HEK293 (cell line): ENCODE results near the gene IFT172.

Experiments used
- CTCF ChIA-PET: fragments of 350-600 bp; formaldehyde crosslinking; extraction: SDS; loops from one replicate; lab custom pipeline; 2021; ENCODE audit warnings: antibody characterized with exemption; lab: Yijun Ruan, JAX
- POLR2A ChIA-PET: fragments of 300-600 bp; formaldehyde crosslinking; extraction: SDS; loops from one replicate; lab custom pipeline; 2020; ENCODE audit warnings: antibody characterized with exemption, inconsistent platforms; lab: Yijun Ruan, JAX
- H3K27ac ChIP-seq: fragments of 200-500 bp; sonication (Bioruptor generic); 2 replicates; pipeline ENCODE4 v1.5.1; 2014; ENCODE audit warnings: low read depth, low read length, control low read depth, inconsistent platforms; ENCODE audit errors: extremely low read depth
- H3K36me3 ChIP-seq, 2 experiments: fragments of 200-500 bp in 1 of 2; sonication (Bioruptor generic) in 1 of 2; 1 replicate in 1 of 2; 2 replicates in 1 of 2; pipeline ENCODE4 v1.5.1; 2014 to 2017; ENCODE audit warnings: inconsistent platforms in 2 of 2, low read length in 2 of 2; ENCODE audit not compliant: control insufficient read depth in 2 of 2, insufficient read depth in 1 of 2
- H3K4me1 ChIP-seq: fragments of 200-500 bp; sonication (Bioruptor generic); 2 replicates; pipeline ENCODE4 v1.5.1; 2014; ENCODE audit warnings: mild to moderate bottlenecking, low read length, inconsistent platforms; ENCODE audit not compliant: control insufficient read depth, insufficient read depth
- H3K4me3 ChIP-seq: 2 replicates; pipeline ENCODE4 v1.5.1; 2011; ENCODE audit warnings: low read depth, mild to moderate bottlenecking, control low read depth, low read length, moderate library complexity
- H3K9me3 ChIP-seq: fragments of 200-500 bp; sonication (Bioruptor generic); 2 replicates; pipeline ENCODE4 v1.5.1; 2014; ENCODE audit warnings: low read depth, low read length, inconsistent platforms; ENCODE audit not compliant: control insufficient read depth, insufficient read depth
- AEBP2 ChIP-seq: fragments of 450-650 bp; formaldehyde crosslinking; IDR thresholded peaks from 2 replicates; pipeline ENCODE4 v1.5.1; 2016; ENCODE audit warnings: missing biosample characterization, missing genetic modification characterization, borderline replicate concordance
- GLI2 ChIP-seq: fragments of 450-650 bp; formaldehyde crosslinking; IDR thresholded peaks from 2 replicates; pipeline ENCODE4; 2017; ENCODE audit warnings: missing biosample characterization, missing genetic modification characterization, low read depth, borderline replicate concordance
- IKZF3 ChIP-seq: fragments of 450-650 bp; IDR thresholded peaks from 2 replicates; pipeline ENCODE4 v1.5.0; 2018; ENCODE audit warnings: missing biosample characterization, mild to moderate bottlenecking, missing genetic modification characterization, moderate library complexity
- KLF16 ChIP-seq: fragments of 450-650 bp; formaldehyde crosslinking; IDR thresholded peaks from 2 replicates; pipeline ENCODE4 v1.5.1; 2017; ENCODE audit warnings: missing biosample characterization, missing genetic modification characterization
- MEIS1 ChIP-seq: sonication (generic); formaldehyde crosslinking; IDR thresholded peaks from 2 replicates; pipeline ENCODE4 v1.8.1; 2022; ENCODE audit warnings: missing genetic modification reagents, mild to moderate bottlenecking, borderline replicate concordance
- REPIN1 ChIP-seq: fragments of 450-650 bp; formaldehyde crosslinking; IDR thresholded peaks from 2 replicates; pipeline ENCODE4 v1.5.1; 2017; ENCODE audit warnings: missing biosample characterization, missing genetic modification characterization, low read depth
- SCRT1 ChIP-seq: fragments of 450-650 bp; formaldehyde crosslinking; IDR thresholded peaks from 2 replicates; pipeline ENCODE4 v1.5.1; 2016; ENCODE audit warnings: missing biosample characterization, missing genetic modification characterization, borderline replicate concordance
- SETDB1 ChIP-seq: IDR thresholded peaks from one replicate; pipeline ENCODE4 v1.6.1; 2017; ENCODE audit warnings: mild to moderate bottlenecking, low read length, moderate library complexity, mixed read lengths; ENCODE audit not compliant: insufficient read length
- SP7 ChIP-seq: fragments of 450-650 bp; formaldehyde crosslinking; IDR thresholded peaks from 2 replicates; pipeline ENCODE4 v1.5.1; 2016; ENCODE audit warnings: missing biosample characterization, missing genetic modification characterization
- YY1 ChIP-seq: fragments of 450-650 bp; formaldehyde crosslinking; IDR thresholded peaks from 2 replicates; pipeline ENCODE4 v1.5.1; 2018; ENCODE audit warnings: missing biosample characterization, missing genetic modification characterization
- ZBTB1 ChIP-seq: fragments of 450-650 bp; formaldehyde crosslinking; IDR thresholded peaks from 2 replicates; pipeline ENCODE4 v1.5.1; 2016; ENCODE audit warnings: missing biosample characterization, missing genetic modification characterization
- ZBTB21 ChIP-seq: fragments of 450-650 bp; formaldehyde crosslinking; IDR thresholded peaks from 2 replicates; pipeline ENCODE4 v1.5.1; 2017; ENCODE audit warnings: missing biosample characterization, missing genetic modification characterization
- ZFP3 ChIP-seq: fragments of 450-650 bp; formaldehyde crosslinking; IDR thresholded peaks from 2 replicates; pipeline ENCODE4 v1.5.1; 2016; ENCODE audit warnings: low read depth, missing biosample characterization, missing genetic modification characterization
- ZFP69B ChIP-seq: fragments of 450-650 bp; formaldehyde crosslinking; IDR thresholded peaks from 2 replicates; pipeline ENCODE4 v1.5.1; 2016; ENCODE audit warnings: missing biosample characterization, missing genetic modification characterization
- ZNF174 ChIP-seq: fragments of 450-650 bp; formaldehyde crosslinking; IDR thresholded peaks from 2 replicates; pipeline ENCODE4 v1.5.0; 2017; ENCODE audit warnings: missing biosample characterization, mild to moderate bottlenecking, missing genetic modification characterization
- ZNF26 ChIP-seq: fragments of 450-650 bp; formaldehyde crosslinking; IDR thresholded peaks from 2 replicates; pipeline ENCODE4 v1.5.1; 2016; ENCODE audit warnings: missing biosample characterization, missing genetic modification characterization
- ZNF335 ChIP-seq: fragments of 450-650 bp; formaldehyde crosslinking; conservative IDR thresholded peaks from 2 replicates; pipeline ENCODE4 v1.5.1; 2016; ENCODE audit warnings: missing biosample characterization, missing genetic modification characterization
- ZNF354C ChIP-seq: fragments of 450-650 bp; formaldehyde crosslinking; IDR thresholded peaks from 2 replicates; pipeline ENCODE4 v1.5.1; 2016; ENCODE audit warnings: missing biosample characterization, missing genetic modification characterization, low read depth, borderline replicate concordance
- ZNF501 ChIP-seq: fragments of 450-650 bp; formaldehyde crosslinking; IDR thresholded peaks from 2 replicates; pipeline ENCODE4 v1.5.1; 2016; ENCODE audit warnings: missing biosample characterization, missing genetic modification characterization
- ZNF514 ChIP-seq: fragments of 450-650 bp; formaldehyde crosslinking; IDR thresholded peaks from 2 replicates; pipeline ENCODE4 v1.5.1; 2016; ENCODE audit warnings: missing biosample characterization, missing genetic modification characterization
- ZNF600 ChIP-seq: fragments of 450-650 bp; formaldehyde crosslinking; IDR thresholded peaks from 2 replicates; pipeline ENCODE4 v1.5.1; 2016; ENCODE audit warnings: missing biosample characterization, missing genetic modification characterization
- ZNF792 ChIP-seq: fragments of 450-650 bp; formaldehyde crosslinking; IDR thresholded peaks from 2 replicates; pipeline ENCODE4 v1.5.1; 2016; ENCODE audit warnings: missing biosample characterization, missing genetic modification characterization
- ZNF830 ChIP-seq: fragments of 450-650 bp; IDR thresholded peaks from 2 replicates; pipeline ENCODE4 v1.5.0; 2018; ENCODE audit warnings: missing biosample characterization, missing genetic modification characterization, low read depth, mild to moderate bottlenecking, moderate library complexity
- ZNF837 ChIP-seq: fragments of 450-650 bp; formaldehyde crosslinking; IDR thresholded peaks from 2 replicates; pipeline ENCODE4 v1.5.1; 2016; ENCODE audit warnings: missing biosample characterization, missing genetic modification characterization

The IFT172 gene

GRCh38 chr2:27464443-27464842 is 25.1 kb downstream of the IFT172 start:
- TF ChIP-seq KLF16 (tag by site-specific recombination) (no peak), ZBTB21 (tag by site-specific recombination) (no peak)
- CTCF ChIA-PET: no interaction called here
- Histone ChIP-seq H3K9me3 (no peaks in the 10 kb centered on the region), H3K36me3 (peaks cover 0 to 35% of the 10 kb centered on the region in 2 experiments; a peak in 2 of 3 replicates), H3K4me3 (no peak overlapping the region), H3K4me1 (no peaks in the 10 kb centered on the region), H3K27ac (no peak overlapping the region)
- POLR2A ChIA-PET: no interaction called here

GRCh38 chr2:27461118-27461517 is 28.4 kb downstream of the IFT172 start:
- no peak for TF ChIP-seq ZBTB1
- TF ChIP-seq SP7 (tag by site-specific recombination): no peak
- no peak for TF ChIP-seq ZNF830
- no peak for TF ChIP-seq ZFP69B (tag by site-specific recombination)
- TF ChIP-seq ZNF335: no peak
- TF ChIP-seq YY1 (tag by site-specific recombination): no peak
- Histone ChIP-seq H3K9me3 (no peaks in the 10 kb centered on the region), H3K36me3 (peaks cover 4 to 64% of the 10 kb centered on the region in 2 experiments; a peak in 2 of 3 replicates), H3K4me3 (no peak overlapping the region), H3K4me1 (no peaks in the 10 kb centered on the region), H3K27ac (no peak overlapping the region)
- POLR2A ChIA-PET: no interaction called here
- CTCF ChIA-PET: no interaction called here

- no peak overlapping the region for H3K27ac ChIP-seq
- TF ChIP-seq ZNF600 (no peak), ZNF354C (tag by site-specific recombination) (no peak), ZNF514 (tag by site-specific recombination) (no peak), ZNF26 (no peak), SETDB1 (no peak), IKZF3 (no peak), ZNF501 (tag by site-specific recombination) (no peak), MEIS1 (no peak), GLI2 (tag by site-specific recombination) (no peak)
- no peak overlapping the region for H3K4me3 ChIP-seq
- CTCF ChIA-PET: no interaction called here
- POLR2A ChIA-PET: no interaction called here
- H3K4me1 ChIP-seq: no peaks in the 10 kb centered on the region
- H3K9me3 ChIP-seq: no peaks in the 10 kb centered on the region
- H3K36me3 ChIP-seq: peaks cover 8 to 73% of the 10 kb centered on the region in 2 experiments; a peak in 2 of 3 replicates
These were observed 35.6 kb downstream of the IFT172 start for GRCh38 chr2:27453968-27454367.

- POLR2A ChIA-PET: no interaction called here
- no peaks in the 10 kb centered on the region for H3K4me1 ChIP-seq
- CTCF ChIA-PET: no interaction called here
- H3K9me3 ChIP-seq: no peaks in the 10 kb centered on the region
- H3K4me3 ChIP-seq: no peak overlapping the region
- H3K27ac ChIP-seq: no peak overlapping the region
- peaks cover 8 to 66% of the 10 kb centered on the region in 2 experiments; a peak in 2 of 3 replicates for H3K36me3 ChIP-seq
- no peak for TF ChIP-seq SCRT1 (tag by site-specific recombination)
- no peak for TF ChIP-seq ZNF174
- no peak for TF ChIP-seq REPIN1 (tag by site-specific recombination)
- no peak for TF ChIP-seq ZNF792
- no peak for TF ChIP-seq ZFP3 (tag by site-specific recombination)
- no peak for TF ChIP-seq ZNF837 (tag by site-specific recombination)
- TF ChIP-seq AEBP2 (tag by site-specific recombination): no peak
These were observed 38.4 kb downstream of the IFT172 start for GRCh38 chr2:27451095-27451494.
